ENCODE results near the gene TCERG1. TPM values are rescaled to one million over a fixed set of nuclear protein-coding genes. Genes with fewer than 3 reads are reported as not detected.

The TCERG1 gene
- total RNA-seq, 2 experiments from 2014 or later: 123 to 131 TPM

GRCh38 chr5:146494656-146495055 lies 47.5 kb downstream of the TCERG1 start:
- H3K4me3 Mint-ChIP-seq: no peak overlapping the region
- peaks cover 33% of the 10 kb centered on the region for H3K36me3 Mint-ChIP-seq (ENCODE audit: low read depth)
- H3K27ac Mint-ChIP-seq: no peak overlapping the region
- H3K27me3 Mint-ChIP-seq (ENCODE audit: low read depth): no peaks in the 10 kb centered on the region
- no peaks in the 10 kb centered on the region for H3K9me3 Mint-ChIP-seq
- DNase-seq: no peak
- no peaks in the 10 kb centered on the region for H3K4me1 Mint-ChIP-seq (ENCODE audit: low read depth)
- CTCF ChIA-PET: no interaction called here
- intact Hi-C loops (cut with micrococcal nuclease): no loop called here

- intact Hi-C loops (cut with micrococcal nuclease): no loop called here
- peaks cover 20% of the 10 kb centered on the region for H3K36me3 Mint-ChIP-seq (ENCODE audit: low read depth)
- CTCF ChIA-PET: interaction anchor here (1.9 kb wide), 1 partner anchor 33 kb away, joined by 5 read pairs; no protein-coding TSS in a partner anchor
- no peak overlapping the region for H3K27ac Mint-ChIP-seq
- no peaks in the 10 kb centered on the region for H3K4me1 Mint-ChIP-seq (ENCODE audit: low read depth)
- no peak overlapping the region for H3K4me3 Mint-ChIP-seq
- no peaks in the 10 kb centered on the region for H3K9me3 Mint-ChIP-seq
- H3K27me3 Mint-ChIP-seq (ENCODE audit: low read depth): no peaks in the 10 kb centered on the region
- DNase-seq: no peak
These were observed 52.5 kb downstream of the TCERG1 start for GRCh38 chr5:146499680-146500079.

- H3K4me3 Mint-ChIP-seq: no peak overlapping the region
- no peaks in the 10 kb centered on the region for H3K9me3 Mint-ChIP-seq
- intact Hi-C loops (cut with micrococcal nuclease): no loop called here
- CTCF ChIA-PET: interaction anchor here (0.6 kb wide), 1 partner anchor 105 kb away, joined by 3 read pairs; no protein-coding TSS in a partner anchor
- no peak overlapping the region for H3K27ac Mint-ChIP-seq
- H3K36me3 Mint-ChIP-seq (ENCODE audit: low read depth): peaks cover 48% of the 10 kb centered on the region
- H3K27me3 Mint-ChIP-seq (ENCODE audit: low read depth): no peaks in the 10 kb centered on the region
- H3K4me1 Mint-ChIP-seq (ENCODE audit: low read depth): no peaks in the 10 kb centered on the region
- no peak for DNase-seq
These were observed 60.3 kb downstream of the TCERG1 start for GRCh38 chr5:146507428-146507827.

DNA sequence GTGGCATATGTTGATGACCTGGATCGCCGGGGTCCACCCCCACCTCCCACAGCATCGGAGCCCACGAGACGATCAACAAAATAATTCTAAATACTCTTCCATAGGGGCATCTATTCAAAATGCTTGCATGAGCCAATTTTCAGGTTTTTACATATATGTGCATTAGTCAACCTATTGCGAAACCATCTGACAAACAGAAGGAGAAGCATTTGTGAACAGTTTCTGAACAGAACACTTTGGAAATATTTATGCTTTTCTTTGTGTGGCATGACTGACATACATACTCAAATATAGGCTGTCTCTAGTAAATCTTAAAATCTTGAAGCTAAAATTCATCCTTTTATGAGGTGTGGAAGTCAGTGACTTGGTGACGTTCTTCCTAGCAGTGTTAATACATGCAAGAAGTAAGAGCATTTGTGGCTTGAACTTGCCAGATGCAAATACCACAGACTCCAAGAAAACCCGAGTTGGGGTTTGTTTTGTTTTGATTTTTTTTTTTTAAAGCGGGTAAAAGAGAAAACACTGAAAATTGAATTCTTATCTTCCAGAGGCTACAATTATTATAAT lies 63.5 kb downstream of the TCERG1 start:
- Mint-ChIP-seq H3K27me3 (ENCODE audit: low read depth) (no peaks in the 10 kb centered on the region), H3K27ac (no peak overlapping the region), H3K4me1 (ENCODE audit: low read depth) (no peaks in the 10 kb centered on the region), H3K9me3 (no peaks in the 10 kb centered on the region), H3K36me3 (ENCODE audit: low read depth) (peaks cover 35% of the 10 kb centered on the region), H3K4me3 (no peak overlapping the region)
- intact Hi-C loops (cut with micrococcal nuclease): no loop called here
- CTCF ChIA-PET: no interaction called here
- no peak for DNase-seq

GRCh38 chr5:146513462-146513861 lies 66.3 kb downstream of the TCERG1 start:
- intact Hi-C loops (cut with micrococcal nuclease): no loop called here
- Mint-ChIP-seq H3K4me3 (no peak overlapping the region), H3K27ac (peak overlapping the region; percentile 30), H3K4me1 (ENCODE audit: low read depth) (no peaks in the 10 kb centered on the region), H3K36me3 (ENCODE audit: low read depth) (peaks cover 22% of the 10 kb centered on the region), H3K9me3 (no peaks in the 10 kb centered on the region), H3K27me3 (ENCODE audit: low read depth) (no peaks in the 10 kb centered on the region)
- DNase-seq: no peak
- CTCF ChIA-PET: interaction anchor here (0.6 to 0.8 kb wide), 2 partner anchors 14 to 52 kb away, joined by 3 read pairs; no protein-coding TSS in a partner anchor

- H3K4me1 Mint-ChIP-seq (ENCODE audit: low read depth): no peaks in the 10 kb centered on the region
- CTCF ChIA-PET: interaction anchor here (0.8 kb wide), 1 partner anchor 15 kb away, joined by 3 read pairs; no protein-coding TSS in a partner anchor
- peaks cover 1% of the 10 kb centered on the region for H3K27me3 Mint-ChIP-seq (ENCODE audit: low read depth)
- DNase-seq: no peak
- H3K4me3 Mint-ChIP-seq: no peak overlapping the region
- intact Hi-C loops (cut with micrococcal nuclease): no loop called here
- H3K27ac Mint-ChIP-seq: no peak overlapping the region
- no peaks in the 10 kb centered on the region for H3K9me3 Mint-ChIP-seq
- peaks cover 17% of the 10 kb centered on the region for H3K36me3 Mint-ChIP-seq (ENCODE audit: low read depth)
These were observed 67.4 kb downstream of the TCERG1 start for GRCh38 chr5:146514575-146514974.

DNA sequence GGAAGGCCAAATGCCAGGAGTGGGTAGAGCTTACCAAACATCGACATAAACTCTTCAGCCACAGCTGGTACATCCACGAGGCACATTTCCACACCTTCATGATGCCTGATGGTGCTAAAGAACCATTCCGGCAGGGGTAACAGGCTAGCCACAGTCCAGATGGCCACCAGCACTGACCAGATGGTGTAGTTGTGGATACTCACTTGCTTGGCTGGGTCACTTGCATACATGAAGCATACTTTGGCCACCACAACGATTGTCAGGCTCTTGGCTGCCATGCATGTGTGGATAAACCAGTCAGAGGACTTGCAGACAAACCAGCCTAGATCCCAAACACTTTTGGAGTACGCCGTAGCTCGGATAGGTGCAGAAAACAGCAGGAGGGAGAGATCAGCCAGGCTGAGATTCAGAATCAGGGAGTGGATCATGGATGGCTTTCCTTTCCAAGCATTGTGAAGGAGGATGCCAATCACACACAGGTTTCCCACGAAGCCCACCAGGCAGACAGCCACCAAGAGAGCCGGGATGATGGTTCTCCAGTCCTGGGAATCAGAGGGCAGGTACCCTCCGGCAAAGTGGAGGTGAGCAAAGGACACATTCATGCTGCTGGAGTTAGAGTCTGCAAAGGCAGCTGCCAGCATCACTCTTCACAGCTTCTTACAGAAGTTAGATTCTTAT lies 68.5 kb downstream of the TCERG1 start:
- Mint-ChIP-seq H3K4me1 (ENCODE audit: low read depth) (no peaks in the 10 kb centered on the region), H3K27me3 (ENCODE audit: low read depth) (peaks cover 4% of the 10 kb centered on the region), H3K27ac (no peak overlapping the region), H3K36me3 (ENCODE audit: low read depth) (peaks cover 11% of the 10 kb centered on the region), H3K9me3 (no peaks in the 10 kb centered on the region), H3K4me3 (no peak overlapping the region)
- CTCF ChIA-PET: no interaction called here
- no peak for DNase-seq
- intact Hi-C loops (cut with micrococcal nuclease): no loop called here

GRCh38 chr5:146516151-146516475 lies 69.0 kb downstream of the TCERG1 start, which contains the start of gene GPR151:
Gene GPR151 (minus strand): TSS chr5:146516190. CDS start chr5:146516113, 77 bp downstream.
- intact Hi-C loops (cut with micrococcal nuclease): no loop called here
- no peak for DNase-seq
- peaks cover 4% of the 10 kb centered on the region for H3K27me3 Mint-ChIP-seq (ENCODE audit: low read depth)
- H3K4me3 Mint-ChIP-seq: no peak within 1 kb of the TSS
- peaks cover 6% of the 10 kb centered on the region for H3K36me3 Mint-ChIP-seq (ENCODE audit: low read depth)
- H3K9me3 Mint-ChIP-seq: no peaks in the 10 kb centered on the region
- H3K27ac Mint-ChIP-seq: no peak within 1 kb of the TSS
- CTCF ChIA-PET: no interaction called here
- no peaks in the 10 kb centered on the region for H3K4me1 Mint-ChIP-seq (ENCODE audit: low read depth)

DNA sequence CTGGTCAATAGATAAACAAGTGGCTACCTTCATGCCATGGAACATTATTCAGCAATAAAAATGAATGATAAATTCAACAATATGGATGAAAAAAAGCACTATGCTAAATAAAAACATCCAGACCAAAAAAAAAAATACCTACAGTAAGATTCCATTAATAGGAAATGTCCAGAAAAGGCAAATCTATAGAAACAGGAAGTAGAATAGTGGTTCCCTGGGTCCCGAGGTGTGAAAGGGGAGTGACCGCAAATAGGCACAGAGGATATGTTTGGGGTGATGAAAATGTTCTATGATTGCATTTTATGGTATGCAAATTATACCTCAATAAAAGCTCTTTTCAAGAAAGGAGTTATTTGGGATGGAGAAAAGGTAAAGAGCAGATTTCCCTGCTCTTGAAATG lies 72.4 kb downstream of the TCERG1 start:
- H3K9me3 Mint-ChIP-seq: no peaks in the 10 kb centered on the region
- H3K36me3 Mint-ChIP-seq (ENCODE audit: low read depth): no peaks in the 10 kb centered on the region
- H3K4me3 Mint-ChIP-seq: no peak overlapping the region
- no peaks in the 10 kb centered on the region for H3K4me1 Mint-ChIP-seq (ENCODE audit: low read depth)
- peaks cover 4% of the 10 kb centered on the region for H3K27me3 Mint-ChIP-seq (ENCODE audit: low read depth)
- DNase-seq: no peak
- no peak overlapping the region for H3K27ac Mint-ChIP-seq
- CTCF ChIA-PET: no interaction called here
- intact Hi-C loops (cut with micrococcal nuclease): no loop called here

DNA sequence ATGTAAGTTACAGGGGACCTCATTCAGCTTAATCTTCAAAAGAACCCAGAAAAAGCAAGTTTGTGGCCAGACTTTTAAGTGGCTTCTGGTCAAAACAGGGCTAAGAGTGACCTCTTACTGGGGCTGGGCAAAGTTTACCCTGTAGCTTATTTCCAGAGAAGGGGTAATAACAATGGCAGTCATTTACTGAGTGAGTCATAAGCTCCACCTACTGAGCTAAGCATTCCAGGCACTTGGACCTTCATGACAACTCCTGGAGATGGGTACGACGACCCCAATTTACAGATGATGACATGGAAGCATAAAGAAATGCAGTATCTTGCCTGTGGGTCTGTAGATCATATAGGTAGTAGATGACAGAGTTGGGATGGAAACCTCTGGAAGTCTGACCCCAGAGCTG lies 73.6 kb downstream of the TCERG1 start:
- CTCF ChIA-PET: no interaction called here
- no peaks in the 10 kb centered on the region for H3K36me3 Mint-ChIP-seq (ENCODE audit: low read depth)
- no peak for DNase-seq
- intact Hi-C loops (cut with micrococcal nuclease): no loop called here
- no peaks in the 10 kb centered on the region for H3K4me1 Mint-ChIP-seq (ENCODE audit: low read depth)
- H3K27ac Mint-ChIP-seq: no peak overlapping the region
- H3K4me3 Mint-ChIP-seq: no peak overlapping the region
- H3K9me3 Mint-ChIP-seq: no peaks in the 10 kb centered on the region
- H3K27me3 Mint-ChIP-seq (ENCODE audit: low read depth): peaks cover 4% of the 10 kb centered on the region

- DNase-seq: no peak
- no peak overlapping the region for H3K27ac Mint-ChIP-seq
- no peaks in the 10 kb centered on the region for H3K9me3 Mint-ChIP-seq
- no peaks in the 10 kb centered on the region for H3K4me1 Mint-ChIP-seq (ENCODE audit: low read depth)
- intact Hi-C loops (cut with micrococcal nuclease): no loop called here
- no peaks in the 10 kb centered on the region for H3K36me3 Mint-ChIP-seq (ENCODE audit: low read depth)
- peaks cover 4% of the 10 kb centered on the region for H3K27me3 Mint-ChIP-seq (ENCODE audit: low read depth)
- CTCF ChIA-PET: interaction anchor here (0.6 to 1.1 kb wide), 3 partner anchors 11 to 146 kb away, joined by 3 to 5 read pairs (median 3); no protein-coding TSS in a partner anchor
- H3K4me3 Mint-ChIP-seq: no peak overlapping the region
These were observed 74.4 kb downstream of the TCERG1 start for GRCh38 chr5:146521403-146522106.

GRCh38 chr5:146523698-146524097 lies 76.6 kb downstream of the TCERG1 start:
- CTCF ChIA-PET: interaction anchor here (0.7 to 1.3 kb wide), 3 partner anchors 8 to 442 kb away, joined by 3 to 6 read pairs (median 4); no protein-coding TSS in a partner anchor
- Mint-ChIP-seq H3K27ac (no peak overlapping the region), H3K36me3 (ENCODE audit: low read depth) (no peaks in the 10 kb centered on the region), H3K27me3 (ENCODE audit: low read depth) (peaks cover 4% of the 10 kb centered on the region), H3K4me3 (no peak overlapping the region), H3K4me1 (ENCODE audit: low read depth) (no peaks in the 10 kb centered on the region), H3K9me3 (no peaks in the 10 kb centered on the region)
- intact Hi-C loops (cut with micrococcal nuclease): no loop called here
- no peak for DNase-seq
